ENCODE measurements around the gene PHOSPHO2.

The PHOSPHO2 gene

DNA sequence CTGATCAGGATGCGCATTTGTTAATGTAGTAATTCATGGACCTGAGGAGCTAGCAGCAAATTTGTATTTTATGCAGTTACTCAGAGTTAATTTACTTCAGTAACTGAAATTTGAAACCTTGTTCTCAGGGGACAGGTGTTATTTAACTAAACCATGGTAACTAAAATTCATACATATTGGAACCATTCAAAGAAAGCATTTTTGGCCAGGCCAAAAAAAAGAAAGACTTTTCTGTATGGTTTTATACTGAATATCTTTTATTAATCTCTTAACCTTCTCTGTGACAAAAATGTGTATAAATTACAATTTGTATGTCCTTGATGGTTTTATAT is 35.0 kb downstream of the PHOSPHO2 start:
- H3K4me1 ChIP-seq (ENCODE audit: control insufficient read depth, insufficient read depth, low read length) = no peaks in the 10 kb centered on the region

DNA sequence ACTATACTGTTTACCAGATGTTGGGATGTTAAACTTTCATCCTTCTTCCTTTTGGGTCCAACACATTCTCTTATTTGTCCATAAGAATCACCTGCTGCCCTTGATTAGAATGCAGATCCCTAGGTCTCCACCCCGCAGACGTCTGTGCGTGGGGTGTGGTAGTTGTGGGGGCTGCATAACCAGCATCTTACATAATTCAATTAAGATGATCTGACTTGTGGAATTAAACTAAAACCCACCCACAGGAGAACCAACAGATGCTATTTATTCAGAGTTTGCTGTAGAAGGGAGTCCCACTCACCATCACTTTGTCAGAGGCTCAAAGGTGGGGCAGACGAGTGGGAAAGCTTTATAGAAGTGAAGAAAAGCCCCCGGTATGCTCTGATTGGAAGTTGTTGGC is 37.8 kb downstream of the PHOSPHO2 start:
- Histone ChIP-seq H3K27ac (ENCODE audit: low read depth, low read length) (no peak overlapping the region), H3K27me3 (ENCODE audit: control insufficient read depth, insufficient read depth, low read length) (no peaks in the 10 kb centered on the region), H3K4me1 (ENCODE audit: control insufficient read depth, insufficient read depth, low read length) (no peaks in the 10 kb centered on the region), H3K36me3 (ENCODE audit: control insufficient read depth, insufficient read depth, low read length) (no peaks in the 10 kb centered on the region), H3K4me3 (ENCODE audit: low read length) (no peak overlapping the region), H3K9ac (ENCODE audit: low read length) (no peak overlapping the region)

More for the DNA sequence above, 35.0 kb downstream of the PHOSPHO2 start:
- H3K36me3 ChIP-seq (ENCODE audit: control insufficient read depth, insufficient read depth, low read length) = no peaks in the 10 kb centered on the region
- H3K4me3 ChIP-seq (ENCODE audit: low read length) = no peak overlapping the region
- H3K27ac ChIP-seq (ENCODE audit: low read depth, low read length) = no peak overlapping the region
- no peak overlapping the region for H3K9ac ChIP-seq (ENCODE audit: low read length)
- H3K27me3 ChIP-seq (ENCODE audit: control insufficient read depth, insufficient read depth, low read length) = no peaks in the 10 kb centered on the region

DNA sequence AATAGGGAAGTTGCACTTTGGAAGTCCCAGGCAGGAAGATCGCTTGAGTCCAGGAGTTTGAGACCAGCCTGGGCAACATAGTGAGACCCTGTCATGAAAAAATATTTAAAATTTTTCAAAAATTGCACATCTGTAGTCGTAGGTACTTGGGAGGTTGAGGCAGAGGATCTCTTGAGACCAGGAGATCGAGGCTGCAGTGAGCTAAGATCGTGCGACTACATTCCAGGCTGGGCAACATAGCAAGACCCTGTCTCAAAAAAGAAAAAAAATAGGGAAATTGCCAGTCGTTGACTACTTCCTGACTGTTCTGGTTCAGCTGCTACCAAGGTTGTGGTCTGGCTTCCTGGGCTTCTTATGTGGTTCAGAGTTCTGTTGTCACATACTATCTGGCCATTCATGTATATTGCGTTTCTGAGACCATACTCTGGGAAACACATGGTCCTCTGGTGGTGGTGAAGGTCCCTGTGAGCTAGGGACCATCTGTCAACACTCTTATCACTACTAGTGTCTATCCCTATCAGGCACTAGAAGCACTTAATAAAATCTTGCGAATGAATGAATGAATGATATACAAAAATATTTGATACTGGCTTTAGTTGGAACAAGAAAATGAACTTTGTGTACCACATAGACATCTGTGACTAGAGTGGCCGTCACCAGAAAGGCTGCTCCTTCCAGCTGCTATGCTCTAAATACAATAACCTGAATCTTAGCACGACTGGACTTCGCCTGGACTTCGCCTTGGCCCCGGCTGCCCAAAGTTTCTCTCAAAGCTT is 38.5 kb downstream of the PHOSPHO2 start:
- no peaks in the 10 kb centered on the region for H3K27me3 ChIP-seq (ENCODE audit: control insufficient read depth, insufficient read depth, low read length)
- H3K4me3 ChIP-seq (ENCODE audit: low read length) = peak overlapping the region; percentile 78
- peak overlapping the region; percentile 79 for H3K27ac ChIP-seq (ENCODE audit: low read depth, low read length)
- H3K9ac ChIP-seq (ENCODE audit: low read length) = peak overlapping the region; percentile 58
- no peaks in the 10 kb centered on the region for H3K36me3 ChIP-seq (ENCODE audit: control insufficient read depth, insufficient read depth, low read length)
- H3K4me1 ChIP-seq (ENCODE audit: control insufficient read depth, insufficient read depth, low read length) = no peaks in the 10 kb centered on the region

DNA sequence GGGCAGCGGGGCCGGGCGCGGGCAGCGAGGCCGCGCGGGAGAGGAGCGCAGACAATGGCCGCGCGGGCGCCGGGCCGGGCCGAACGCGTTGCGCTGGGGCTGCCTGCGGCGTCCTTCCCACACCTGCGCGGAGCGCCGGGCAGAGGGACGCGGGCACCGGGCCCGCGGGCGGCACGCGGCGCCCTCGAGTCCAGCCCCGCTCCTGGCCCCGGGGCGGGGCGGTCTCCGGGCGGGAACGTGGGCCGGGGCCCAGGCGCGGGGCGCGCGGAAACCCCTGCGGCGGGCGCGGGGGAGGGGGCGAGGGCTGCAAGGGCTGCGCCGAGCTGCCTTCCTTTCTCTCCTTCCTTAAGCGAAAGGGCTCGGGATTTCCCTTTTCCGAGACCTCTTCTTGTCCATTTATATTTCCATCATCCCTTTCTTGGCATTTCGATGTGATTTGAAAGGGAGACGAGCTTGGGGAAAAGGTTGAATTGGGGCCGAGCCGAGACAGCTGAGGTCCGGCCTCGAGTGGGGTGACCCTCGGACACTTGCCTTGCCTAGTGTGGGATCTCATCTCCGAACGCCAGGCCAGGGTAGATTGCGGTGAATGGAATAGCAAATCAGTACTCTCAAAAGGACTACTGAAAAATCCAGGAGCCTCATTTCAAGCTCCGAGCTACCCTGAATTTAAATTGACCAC is 40.0 kb downstream of the PHOSPHO2 start:
- Histone ChIP-seq H3K36me3 (ENCODE audit: control insufficient read depth, insufficient read depth, low read length) (no peaks in the 10 kb centered on the region), H3K27ac (ENCODE audit: low read depth, low read length) (peak overlapping the region; percentile 63), H3K27me3 (ENCODE audit: control insufficient read depth, insufficient read depth, low read length) (no peaks in the 10 kb centered on the region), H3K4me3 (ENCODE audit: low read length) (peak overlapping the region; percentile 78), H3K9ac (ENCODE audit: low read length) (peak overlapping the region; percentile 25), H3K4me1 (ENCODE audit: control insufficient read depth, insufficient read depth, low read length) (no peaks in the 10 kb centered on the region)

DNA sequence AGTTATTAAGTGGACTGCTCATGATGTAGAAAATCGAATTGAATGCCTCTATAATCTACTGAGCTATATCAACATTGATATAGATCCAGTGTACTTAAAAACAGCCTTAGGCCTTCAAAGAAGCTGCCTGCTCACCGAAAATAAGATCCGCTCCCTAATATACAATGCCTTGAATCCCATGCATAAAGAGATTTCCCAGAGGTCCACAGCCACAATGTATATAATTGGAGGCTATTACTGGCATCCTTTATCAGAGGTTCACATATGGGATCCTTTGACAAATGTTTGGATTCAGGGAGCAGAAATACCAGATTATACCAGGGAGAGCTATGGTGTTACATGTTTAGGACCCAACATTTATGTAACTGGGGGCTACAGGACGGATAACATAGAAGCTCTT is 41.4 kb downstream of the PHOSPHO2 start:
- H3K9ac ChIP-seq (ENCODE audit: low read length) = no peak overlapping the region
- no peak overlapping the region for H3K27ac ChIP-seq (ENCODE audit: low read depth, low read length)
- peak overlapping the region; percentile 23 for H3K4me3 ChIP-seq (ENCODE audit: low read length)
- H3K4me1 ChIP-seq (ENCODE audit: control insufficient read depth, insufficient read depth, low read length) = no peaks in the 10 kb centered on the region
- H3K36me3 ChIP-seq (ENCODE audit: control insufficient read depth, insufficient read depth, low read length) = no peaks in the 10 kb centered on the region
- H3K27me3 ChIP-seq (ENCODE audit: control insufficient read depth, insufficient read depth, low read length) = no peaks in the 10 kb centered on the region

DNA sequence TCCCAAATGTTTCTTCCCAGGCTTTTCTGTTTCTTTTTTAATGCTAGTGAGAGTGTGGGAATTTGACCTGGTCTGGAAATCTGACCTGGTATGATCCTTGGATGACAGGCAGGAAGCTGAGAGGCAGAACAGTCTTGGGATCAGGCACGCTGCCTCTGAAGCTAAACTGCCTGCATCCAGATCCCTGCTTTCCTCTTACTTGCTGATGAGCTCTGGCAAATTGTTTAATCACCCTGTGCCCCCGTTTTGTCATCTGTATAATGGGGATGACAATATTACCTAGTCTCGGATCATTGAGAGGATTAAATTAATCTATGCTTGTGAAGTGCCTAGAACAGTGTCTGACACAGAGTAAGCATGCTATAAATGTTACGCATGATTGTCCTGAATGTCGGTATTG is 42.6 kb downstream of the PHOSPHO2 start:
- Histone ChIP-seq H3K4me1 (ENCODE audit: control insufficient read depth, insufficient read depth, low read length) (no peaks in the 10 kb centered on the region), H3K36me3 (ENCODE audit: control insufficient read depth, insufficient read depth, low read length) (no peaks in the 10 kb centered on the region), H3K4me3 (ENCODE audit: low read length) (peak overlapping the region; percentile 42), H3K27ac (ENCODE audit: low read depth, low read length) (peak overlapping the region; percentile 24), H3K27me3 (ENCODE audit: control insufficient read depth, insufficient read depth, low read length) (no peaks in the 10 kb centered on the region), H3K9ac (ENCODE audit: low read length) (no peak overlapping the region)

DNA sequence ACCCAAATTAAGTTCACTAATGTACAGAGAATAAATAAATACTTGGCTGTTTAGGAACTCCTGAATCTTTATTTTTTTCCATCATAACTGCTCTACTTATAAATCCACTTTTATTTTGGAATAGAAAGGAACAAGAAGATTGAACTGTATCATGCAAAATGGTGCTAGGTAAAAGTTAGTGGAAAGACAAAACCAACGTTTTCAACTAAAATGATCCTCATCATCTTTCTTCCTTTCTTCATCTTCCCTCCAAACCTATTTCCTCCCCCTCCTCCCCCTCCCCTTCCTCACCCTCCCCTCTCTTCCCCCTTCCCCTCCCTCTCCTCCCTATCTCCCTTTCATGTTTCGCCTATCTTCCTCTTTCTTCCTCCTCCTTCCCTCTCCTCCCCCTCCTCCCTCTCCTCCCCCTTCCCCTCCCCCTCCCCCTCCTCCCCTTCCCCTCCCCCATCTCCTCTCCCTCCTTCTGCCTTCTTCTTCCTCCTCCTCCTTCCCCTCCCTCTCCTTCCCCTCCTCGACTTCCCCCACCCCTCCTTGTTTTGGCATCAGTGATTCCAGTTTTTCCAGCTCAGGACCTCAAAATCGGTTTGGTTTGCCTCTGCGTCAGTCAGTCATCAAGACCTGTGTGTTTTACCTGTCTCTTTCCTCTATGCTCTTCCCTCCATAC is 44.4 kb downstream of the PHOSPHO2 start:
- H3K9ac ChIP-seq (ENCODE audit: low read length) = no peak overlapping the region
- no peak overlapping the region for H3K27ac ChIP-seq (ENCODE audit: low read depth, low read length)
- H3K4me1 ChIP-seq (ENCODE audit: control insufficient read depth, insufficient read depth, low read length) = no peaks in the 10 kb centered on the region
- H3K4me3 ChIP-seq (ENCODE audit: low read length) = no peak overlapping the region
- H3K27me3 ChIP-seq (ENCODE audit: control insufficient read depth, insufficient read depth, low read length) = no peaks in the 10 kb centered on the region
- no peaks in the 10 kb centered on the region for H3K36me3 ChIP-seq (ENCODE audit: control insufficient read depth, insufficient read depth, low read length)

DNA sequence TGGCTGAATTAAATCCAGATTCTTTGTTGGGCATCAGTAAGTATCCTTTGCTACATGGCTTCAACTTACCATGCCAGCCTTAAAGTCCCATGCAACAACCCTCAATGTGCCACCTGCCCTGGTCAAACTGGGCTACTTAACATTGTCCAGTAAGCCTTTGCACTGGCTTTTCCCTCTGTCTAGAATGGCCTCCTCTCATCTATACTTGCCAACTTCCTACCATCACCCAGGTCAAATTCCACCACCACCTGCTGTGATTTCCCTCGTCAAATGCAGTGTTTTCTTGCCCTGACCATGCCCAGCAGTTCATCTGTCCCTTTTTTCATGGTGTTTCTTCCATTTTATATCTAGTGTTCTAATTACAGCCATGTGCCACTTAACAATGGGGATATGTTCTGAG is 45.1 kb downstream of the PHOSPHO2 start:
- no peak overlapping the region for H3K27ac ChIP-seq (ENCODE audit: low read depth, low read length)
- no peaks in the 10 kb centered on the region for H3K4me1 ChIP-seq (ENCODE audit: control insufficient read depth, insufficient read depth, low read length)
- H3K4me3 ChIP-seq (ENCODE audit: low read length) = no peak overlapping the region
- no peak overlapping the region for H3K9ac ChIP-seq (ENCODE audit: low read length)
- no peaks in the 10 kb centered on the region for H3K27me3 ChIP-seq (ENCODE audit: control insufficient read depth, insufficient read depth, low read length)
- H3K36me3 ChIP-seq (ENCODE audit: control insufficient read depth, insufficient read depth, low read length) = peaks cover 2% of the 10 kb centered on the region

DNA sequence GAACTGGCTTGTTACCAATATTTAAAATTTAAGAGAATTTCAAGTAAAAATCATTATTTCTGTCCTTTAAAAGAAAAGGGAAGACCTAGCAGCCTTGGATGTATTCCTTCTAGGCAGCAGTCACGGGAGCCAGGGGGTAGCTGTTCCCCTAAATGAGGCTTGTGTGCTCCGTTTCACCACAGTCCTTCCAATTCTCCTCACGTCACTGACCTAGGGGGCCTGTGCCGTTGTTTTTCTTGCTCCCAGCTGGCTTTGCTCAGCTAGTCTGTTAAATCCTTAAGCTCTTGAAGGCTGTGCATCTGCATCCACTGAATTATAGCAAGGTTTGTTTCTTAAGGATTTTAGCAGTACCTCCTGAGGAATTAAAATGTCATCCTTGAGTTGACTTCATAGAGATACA is 49.3 kb downstream of the PHOSPHO2 start:
- H3K27me3 ChIP-seq (ENCODE audit: control insufficient read depth, insufficient read depth, low read length) = no peaks in the 10 kb centered on the region
- H3K4me1 ChIP-seq (ENCODE audit: control insufficient read depth, insufficient read depth, low read length) = no peaks in the 10 kb centered on the region
- H3K36me3 ChIP-seq (ENCODE audit: control insufficient read depth, insufficient read depth, low read length) = peaks cover 2% of the 10 kb centered on the region
- no peak overlapping the region for H3K9ac ChIP-seq (ENCODE audit: low read length)
- no peak overlapping the region for H3K4me3 ChIP-seq (ENCODE audit: low read length)
- no peak overlapping the region for H3K27ac ChIP-seq (ENCODE audit: low read depth, low read length)

DNA sequence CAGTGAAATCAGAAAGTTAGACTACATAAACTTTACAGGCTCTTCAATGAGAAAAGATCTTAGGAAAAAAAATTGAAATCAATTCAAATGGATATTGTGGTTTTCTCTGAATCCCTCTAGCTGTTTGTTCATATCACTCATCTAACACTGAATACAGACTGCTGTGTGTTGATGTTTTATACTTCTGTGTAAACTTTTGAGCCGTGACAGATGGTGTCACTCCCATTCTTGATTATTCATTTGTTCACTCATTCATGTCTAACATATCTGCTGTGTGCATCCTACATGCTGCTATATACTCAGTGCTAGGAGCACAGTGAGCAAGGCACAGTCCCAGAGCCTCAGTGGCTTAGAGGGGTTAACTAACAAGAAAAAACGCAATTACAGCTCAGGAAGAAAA is 52.0 kb downstream of the PHOSPHO2 start:
- Histone ChIP-seq H3K27me3 (ENCODE audit: control insufficient read depth, insufficient read depth, low read length) (no peaks in the 10 kb centered on the region), H3K27ac (ENCODE audit: low read depth, low read length) (no peak overlapping the region), H3K4me1 (ENCODE audit: control insufficient read depth, insufficient read depth, low read length) (no peaks in the 10 kb centered on the region), H3K4me3 (ENCODE audit: low read length) (no peak overlapping the region), H3K36me3 (ENCODE audit: control insufficient read depth, insufficient read depth, low read length) (peaks cover 5% of the 10 kb centered on the region), H3K9ac (ENCODE audit: low read length) (no peak overlapping the region)

DNA sequence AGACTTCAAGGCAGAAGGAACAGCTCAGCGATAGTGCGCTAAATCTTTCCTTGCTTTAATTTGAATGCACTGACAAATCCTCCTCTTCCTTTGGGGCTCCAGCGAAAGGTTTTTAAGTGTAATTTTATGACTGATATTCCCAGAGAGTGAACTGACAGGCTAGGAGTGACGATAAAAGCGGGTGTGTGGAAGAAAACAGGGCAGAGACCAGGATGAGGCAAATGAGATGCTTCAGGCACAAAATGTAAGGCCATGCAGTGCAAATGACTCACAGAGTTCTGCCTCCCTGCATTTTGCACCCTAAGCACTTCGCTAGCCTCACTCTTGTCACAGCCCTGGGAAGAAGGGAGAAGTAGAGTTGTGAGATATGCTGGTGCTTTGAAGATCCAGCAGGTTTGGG is 54.0 kb downstream of the PHOSPHO2 start:
- H3K27ac ChIP-seq (ENCODE audit: low read depth, low read length) = no peak overlapping the region
- no peak overlapping the region for H3K4me3 ChIP-seq (ENCODE audit: low read length)
- H3K9ac ChIP-seq (ENCODE audit: low read length) = no peak overlapping the region
- no peaks in the 10 kb centered on the region for H3K27me3 ChIP-seq (ENCODE audit: control insufficient read depth, insufficient read depth, low read length)
- no peaks in the 10 kb centered on the region for H3K4me1 ChIP-seq (ENCODE audit: control insufficient read depth, insufficient read depth, low read length)
- peaks cover 5% of the 10 kb centered on the region for H3K36me3 ChIP-seq (ENCODE audit: control insufficient read depth, insufficient read depth, low read length)
